DMS79 (cell line): ENCODE results near the gene ING5.
A peak's percentile ranks its signal among the peaks of the same experiment; 100 is the strongest.
"Not testable (repeated sequence)": the region's sequence is repeated elsewhere in the genome, so short reads cannot be mapped to it uniquely, and the experiment has no call there.

Experiments
- DNase-seq: peaks from one replicate; lab custom pipeline; 2025; lab: John Stamatoyannopoulos, UW

Gene ING5

GRCh38 chr2:241701399-241702154 lies at the start of gene ING5:
Gene ING5 (plus strand): TSS chr2:241702039. CDS start chr2:241702066, 27 bp downstream.
- peak; percentile 57 for DNase-seq

- no peak for DNase-seq
Observed at GRCh38 chr2:241652142-241652541, 49.7 kb upstream of the ING5 start.

GRCh38 chr2:241652722-241653121 lies 49.1 kb upstream of the ING5 start:
- DNase-seq = no peak

- no peak for DNase-seq
Observed at GRCh38 chr2:241653210-241653750, 48.6 kb upstream of the ING5 start.

- no peak for DNase-seq
Observed at GRCh38 chr2:241654551-241654950, 47.3 kb upstream of the ING5 start.

GRCh38 chr2:241655516-241656189 lies 46.2 kb upstream of the ING5 start:
- DNase-seq = no peak

- no peak for DNase-seq
Observed at GRCh38 chr2:241656190-241656741, 45.6 kb upstream of the ING5 start.

GRCh38 chr2:241657786-241658254 lies 44.0 kb upstream of the ING5 start:
- no peak for DNase-seq

GRCh38 chr2:241658296-241658695 lies 43.5 kb upstream of the ING5 start:
- no peak for DNase-seq

- no peak for DNase-seq
Observed at GRCh38 chr2:241659150-241659739, 42.6 kb upstream of the ING5 start.

GRCh38 chr2:241660593-241661213 lies 41.1 kb upstream of the ING5 start:
- DNase-seq = no peak

GRCh38 chr2:241662731-241663130 lies 39.1 kb upstream of the ING5 start:
- not testable (repeated sequence) for DNase-seq

- no peak for DNase-seq
Observed at GRCh38 chr2:241665731-241666440, 36.0 kb upstream of the ING5 start.

GRCh38 chr2:241666627-241667400 lies 35.0 kb upstream of the ING5 start:
- DNase-seq = no peak

GRCh38 chr2:241668354-241668753 lies 33.5 kb upstream of the ING5 start:
- DNase-seq = no peak

GRCh38 chr2:241668839-241669238 lies 33.0 kb upstream of the ING5 start:
- no peak for DNase-seq

GRCh38 chr2:241670333-241671110 lies 31.3 kb upstream of the ING5 start:
- no peak for DNase-seq

GRCh38 chr2:241671457-241672240 lies 30.2 kb upstream of the ING5 start:
- no peak for DNase-seq
